HL-60 (cell line): ENCODE data around the gene DNAJC18.

ENCODE experiments used
- CTCF ChIP-seq: IDR thresholded peaks from one replicate; pipeline ENCODE4 v1.5.1; 2011; ENCODE audit warnings: low read length, control low read depth, inconsistent platforms; ENCODE audit not compliant: insufficient read depth
- GABPA ChIP-seq: IDR thresholded peaks from 2 replicates; pipeline ENCODE4 v1.6.1; 2012; ENCODE audit warnings: low read depth
- POLR2AphosphoS5 ChIP-seq: IDR thresholded peaks from 2 replicates; pipeline ENCODE4 v1.6.1; 2012; ENCODE audit warnings: low read depth
- REST ChIP-seq: IDR thresholded peaks from 2 replicates; pipeline ENCODE4 v1.6.1; 2012; ENCODE audit warnings: low read depth; ENCODE audit not compliant: insufficient replicate concordance
- SPI1 ChIP-seq: IDR thresholded peaks from 2 replicates; pipeline ENCODE4 v1.6.1; 2012; ENCODE audit warnings: low read depth, mild to moderate bottlenecking, borderline replicate concordance

- no peak for TF ChIP-seq CTCF
- TF ChIP-seq REST, result no peak
- TF ChIP-seq SPI1, result no peak
- TF ChIP-seq POLR2AphosphoS5, result no peak
- TF ChIP-seq GABPA, result no peak
Observed at GRCh38 chr5:139431706-139432105, 7.6 kb downstream of the DNAJC18 start.
